ENCODE results near the gene ICAM3. TPM values are rescaled to one million over a fixed set of nuclear protein-coding genes. Genes with fewer than 3 reads are reported as not detected.
"Not testable (repeated sequence)": the region's sequence is repeated elsewhere in the genome, so short reads cannot be mapped to it uniquely, and the experiment has no call there.

ICAM3 gene
- polyA plus RNA-seq (ENCODE audit: insufficient read length in 4 of 4): 10 to 100 TPM in 1 of 4 donors, 1 to 10 TPM in 3; 7.8 to 11.3 (median 8.9) TPM

DNA sequence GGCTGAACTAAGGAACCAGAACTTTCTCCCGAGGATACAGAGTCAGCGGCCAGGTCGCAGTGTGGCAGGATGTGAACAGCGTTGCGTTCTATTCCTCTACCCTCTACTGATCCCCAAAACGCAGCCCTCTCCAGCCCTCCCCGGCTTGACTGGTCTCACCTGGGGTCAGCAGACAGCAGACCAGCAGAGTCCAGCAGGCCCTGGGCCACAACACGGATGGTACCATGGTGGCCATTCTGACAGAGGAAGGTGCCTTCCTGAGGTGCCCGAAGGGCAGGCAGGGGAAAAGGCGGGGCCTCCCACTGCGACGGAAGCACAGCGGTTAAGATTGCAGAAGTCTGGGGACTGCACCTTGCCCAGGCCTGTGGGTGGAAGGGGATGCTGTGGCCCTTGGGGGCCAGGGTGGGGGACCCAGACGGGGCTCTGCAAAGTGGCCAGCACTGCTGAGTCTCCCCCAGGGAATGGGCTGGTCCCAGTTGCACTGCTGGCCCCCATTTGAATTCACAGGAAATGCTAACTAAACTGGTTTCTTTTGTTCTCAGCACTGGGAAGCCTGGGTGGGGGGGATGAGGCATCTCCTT, at the start of gene ICAM3:
Gene ICAM3, minus strand, starts transcription at position 245 of the 581 bp plus-strand sequence. Its CDS starts 10 bp downstream, at position 235.
- DNase-seq (ENCODE audit: low read depth in 4 of 4, low spot score in 3 of 4): no peak

- peak; percentile 71 to 80 (median 78) for DNase-seq (ENCODE audit: low read depth in 4 of 4, low spot score in 3 of 4)
These were observed 49.5 kb upstream of the ICAM3 start for GRCh38 chr19:10388957-10389356.

GRCh38 chr19:10384580-10384979, 45.2 kb upstream of the ICAM3 start:
- DNase-seq (ENCODE audit: low read depth in 4 of 4, low spot score in 3 of 4): no peak

DNA sequence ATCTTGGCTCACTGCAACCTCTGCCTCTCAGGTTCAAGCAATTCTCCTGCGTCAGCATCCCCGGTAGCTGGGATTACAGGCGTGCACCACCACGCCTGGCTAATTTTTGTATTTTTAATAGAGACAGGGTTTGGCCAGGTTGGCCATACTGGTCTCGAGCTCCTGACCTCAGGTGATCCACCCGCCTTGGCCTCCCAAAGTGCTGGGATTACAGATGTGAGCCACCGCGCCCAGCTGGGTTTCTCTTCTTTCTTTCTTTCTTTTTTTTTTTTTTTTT, 43.7 kb upstream of the ICAM3 start:
- DNase-seq (ENCODE audit: low read depth in 4 of 4, low spot score in 3 of 4): not testable (repeated sequence)

- DNase-seq (ENCODE audit: low read depth in 4 of 4, low spot score in 3 of 4): peak; percentile 98
These were observed 41.1 kb upstream of the ICAM3 start, which contains the start of gene TYK2 for GRCh38 chr19:10380313-10381102. TYK2 (minus strand) TSS chr19:10380572; CDS start chr19:10378406, 2,166 bp downstream.

DNA sequence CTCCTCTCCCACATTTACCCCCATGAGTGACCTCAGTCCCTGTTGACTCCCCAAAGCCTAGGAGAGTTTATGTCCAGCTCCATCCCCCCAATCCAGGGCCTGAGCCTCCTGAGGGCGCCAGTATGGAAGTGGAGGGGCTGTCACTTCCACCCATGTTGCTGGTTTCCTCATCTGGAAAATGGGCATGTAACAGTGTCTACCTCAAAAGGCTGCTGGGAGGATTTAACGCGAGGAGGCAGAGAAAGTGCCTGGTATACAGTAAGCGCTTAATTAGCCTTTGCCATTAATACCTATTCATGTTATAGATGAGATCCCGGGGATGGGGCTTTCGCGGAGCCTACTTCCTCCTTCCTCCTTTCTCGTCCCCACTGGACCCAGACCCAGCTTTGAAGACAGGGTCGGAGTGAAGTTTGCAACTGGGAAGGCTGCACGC, 40.5 kb upstream of the ICAM3 start:
- DNase-seq (ENCODE audit: low read depth in 4 of 4, low spot score in 3 of 4): no peak

- no peak for DNase-seq (ENCODE audit: low read depth in 4 of 4, low spot score in 3 of 4)
These were observed 38.7 kb upstream of the ICAM3 start for GRCh38 chr19:10378124-10378523.

GRCh38 chr19:10377140-10377640, 37.8 kb upstream of the ICAM3 start:
- not testable (repeated sequence) for DNase-seq (ENCODE audit: low read depth in 4 of 4, low spot score in 3 of 4)

DNA sequence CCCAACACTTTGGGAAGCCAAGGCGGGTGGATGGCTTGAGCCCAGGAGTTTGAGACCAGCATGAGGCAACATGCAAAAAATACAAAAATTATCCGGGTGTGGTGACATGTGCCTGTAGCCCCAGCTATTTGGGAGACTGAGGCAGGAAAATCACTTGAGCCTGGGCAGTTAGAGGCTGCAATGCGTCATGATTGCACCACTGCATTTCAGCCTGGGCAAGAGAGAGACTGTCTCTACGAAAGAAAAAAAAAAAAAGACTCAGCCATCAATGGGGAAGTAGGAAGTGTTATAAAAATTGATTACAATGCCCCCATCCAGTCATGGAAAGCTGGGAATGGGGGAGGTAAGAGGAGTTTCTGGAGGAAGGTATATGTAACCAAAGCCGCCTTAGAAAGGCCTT, 35.5 kb upstream of the ICAM3 start:
- no peak for DNase-seq (ENCODE audit: low read depth in 4 of 4, low spot score in 3 of 4)

GRCh38 chr19:10372690-10373089, 33.3 kb upstream of the ICAM3 start:
- DNase-seq (ENCODE audit: low read depth in 4 of 4, low spot score in 3 of 4): no peak

DNA sequence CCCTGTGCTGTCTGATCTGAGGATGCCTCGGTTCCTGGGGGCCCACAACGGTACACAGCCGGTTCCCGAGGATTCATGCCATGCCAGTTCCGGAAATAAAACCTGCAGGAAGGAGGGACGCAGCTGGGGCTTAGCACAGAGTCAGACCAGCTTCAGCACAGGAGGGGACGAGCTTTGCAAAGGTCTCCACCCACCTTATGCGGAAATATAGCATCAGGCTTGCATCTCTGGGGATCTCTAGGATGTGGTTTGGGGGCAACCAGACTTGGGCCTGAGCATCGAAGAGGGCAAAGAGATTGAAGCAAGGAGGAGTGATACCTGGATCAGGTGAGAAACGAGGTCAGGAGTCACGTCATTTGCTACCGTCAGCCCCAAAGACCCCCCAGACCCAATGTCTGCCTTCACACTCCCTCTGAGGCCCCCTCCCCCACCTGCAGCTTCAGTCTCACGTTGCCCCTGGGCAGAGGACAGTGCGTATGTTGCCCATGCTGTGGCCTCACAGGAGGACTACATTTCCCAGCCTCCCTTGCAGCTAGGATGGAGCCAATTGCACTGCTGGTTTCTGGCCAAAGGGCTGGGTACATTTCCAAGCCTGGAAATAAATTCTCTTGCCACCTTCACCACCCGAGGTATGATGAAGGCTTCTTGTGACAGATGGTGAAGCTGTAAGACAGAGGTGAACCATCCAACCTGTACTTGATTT, 28.8 kb upstream of the ICAM3 start:
- no peak for DNase-seq (ENCODE audit: low read depth in 4 of 4, low spot score in 3 of 4)

DNA sequence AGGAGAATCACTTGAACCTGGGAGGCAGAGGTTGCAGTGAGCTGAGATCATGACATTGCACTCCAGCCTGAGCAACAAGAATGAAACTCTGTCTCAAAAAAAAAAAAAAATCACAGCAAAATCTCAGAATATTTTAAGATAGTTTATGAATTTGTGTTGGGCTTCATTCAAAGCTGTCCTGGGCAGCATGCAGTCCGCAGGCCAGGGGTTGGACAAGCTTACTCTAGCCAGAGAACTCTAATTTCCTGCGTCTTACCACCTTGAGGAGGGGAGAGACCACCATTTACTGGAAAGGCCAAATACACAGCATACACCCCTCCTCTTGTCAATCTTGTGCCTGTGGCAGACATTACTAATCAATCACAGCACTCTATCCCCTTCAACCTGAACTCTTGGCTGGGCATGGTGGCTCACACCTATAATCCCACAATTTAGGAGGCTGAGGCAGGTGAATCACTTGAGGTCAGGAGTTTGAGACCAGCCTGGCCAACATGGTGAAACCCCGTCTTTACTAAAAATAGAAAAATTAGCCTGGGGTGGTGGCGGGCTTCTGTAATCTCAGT, 27.6 kb upstream of the ICAM3 start:
- not testable (repeated sequence) for DNase-seq (ENCODE audit: low read depth in 4 of 4, low spot score in 3 of 4)

DNA sequence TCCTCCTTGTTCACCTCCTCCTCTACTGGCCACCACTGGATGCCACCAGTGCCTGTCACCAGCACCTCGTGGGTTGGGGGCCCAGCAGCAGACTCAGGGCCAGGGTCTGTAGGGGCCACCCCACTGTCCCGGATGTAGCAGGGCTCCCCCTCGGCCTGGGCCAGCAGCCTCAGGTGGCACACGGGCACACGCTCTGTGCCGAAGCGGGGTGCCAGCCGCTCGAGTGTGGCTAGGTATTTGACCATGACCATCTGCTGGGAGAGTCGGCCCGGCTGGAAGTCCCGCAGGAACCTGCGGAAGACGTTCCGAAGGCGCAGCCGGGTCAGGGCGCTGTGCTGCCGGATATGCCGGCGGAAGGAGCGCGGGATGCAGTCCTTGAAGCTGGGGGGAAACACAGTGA, 26.1 kb upstream of the ICAM3 start:
- no peak for DNase-seq (ENCODE audit: low read depth in 4 of 4, low spot score in 3 of 4)

DNA sequence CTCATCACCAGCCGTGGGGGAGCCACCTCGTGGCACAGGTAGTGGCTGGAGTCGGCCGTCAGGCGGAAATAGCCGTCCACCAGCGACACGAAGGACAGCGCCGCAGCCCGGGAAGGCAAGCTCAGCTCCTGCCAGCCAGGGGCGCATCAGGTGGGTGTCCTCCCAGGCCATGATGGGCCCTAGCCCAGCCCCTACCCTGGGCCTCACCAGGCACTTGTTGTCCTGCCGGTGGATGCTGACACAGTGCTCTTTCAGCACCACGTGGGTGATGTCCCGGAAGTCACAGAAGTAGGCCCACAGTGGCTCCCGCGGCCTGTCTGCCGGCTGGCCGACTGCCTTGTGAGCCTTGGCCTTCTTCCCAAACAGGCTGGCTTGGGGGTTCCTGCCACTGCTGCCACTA, 25.2 kb upstream of the ICAM3 start:
- no peak for DNase-seq (ENCODE audit: low read depth in 4 of 4, low spot score in 3 of 4)

DNA sequence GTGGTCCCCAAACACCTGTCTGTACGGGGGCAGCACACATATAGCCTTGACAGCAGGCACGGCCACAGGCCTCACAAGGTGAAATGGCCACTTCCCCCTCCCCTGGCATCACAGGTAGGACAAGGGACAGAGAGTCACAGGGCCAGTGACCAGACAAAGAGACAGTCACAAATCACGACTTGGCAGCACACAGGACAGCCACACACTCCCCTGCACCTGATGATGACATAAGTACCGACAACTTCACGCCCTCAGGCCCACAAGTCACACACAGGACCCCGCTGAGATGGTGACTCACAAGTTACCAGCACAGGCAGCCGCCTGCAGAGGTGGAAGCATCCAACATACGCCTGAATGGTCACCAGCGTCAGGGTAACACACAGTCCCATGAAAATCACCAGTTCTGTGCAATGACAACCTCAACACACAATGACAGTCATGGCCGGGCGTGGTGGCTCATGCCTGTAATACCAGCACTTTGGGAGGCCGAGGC, 24.4 kb upstream of the ICAM3 start:
- no peak for DNase-seq (ENCODE audit: low read depth in 4 of 4, low spot score in 3 of 4)

GRCh38 chr19:10362259-10362658, 22.8 kb upstream of the ICAM3 start:
- DNase-seq (ENCODE audit: low read depth in 4 of 4, low spot score in 3 of 4): no peak

DNA sequence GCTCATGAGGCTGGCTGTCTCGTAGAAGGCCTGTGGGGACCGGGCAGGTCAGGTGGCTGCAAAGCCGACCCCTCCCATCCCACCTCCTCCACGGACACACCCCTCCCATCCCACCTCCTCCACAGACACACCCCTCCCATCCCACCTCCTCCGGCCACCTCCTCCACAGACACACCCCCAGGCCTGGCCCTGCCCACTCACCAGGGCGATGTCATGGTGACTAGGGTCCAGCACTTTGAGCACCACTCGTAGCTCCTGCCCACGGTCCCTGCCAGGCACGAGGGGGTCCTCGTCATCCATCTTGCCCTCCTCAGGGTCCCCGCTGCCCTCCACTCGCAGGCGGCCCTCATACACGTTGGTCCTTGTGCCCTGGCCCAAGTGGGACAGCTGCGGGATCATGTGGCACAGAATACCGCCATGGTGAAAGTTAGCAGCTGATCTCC, 22.2 kb upstream of the ICAM3 start:
- no peak for DNase-seq (ENCODE audit: low read depth in 4 of 4, low spot score in 3 of 4)

- DNase-seq (ENCODE audit: low read depth in 4 of 4, low spot score in 3 of 4): no peak
These were observed 17.0 kb upstream of the ICAM3 start for GRCh38 chr19:10356431-10356830.

GRCh38 chr19:10353793-10354391, 14.5 kb upstream of the ICAM3 start:
- peak in 1 of 4 donors; percentile 35 for DNase-seq (ENCODE audit: low read depth in 4 of 4, low spot score in 3 of 4)
